Inflammatory macrophage treated with lipopolysaccharide for 4 hours (primary cell): ENCODE data around the gene SEC14L5.
"Not testable (repeated sequence)": the region's sequence is repeated elsewhere in the genome, so short reads cannot be mapped to it uniquely, and the experiment has no call there.

Source experiments
- DNase-seq: peaks from one replicate; pipeline ENCODE4 v3.0.0-alpha.2; 2020

The SEC14L5 gene

DNA sequence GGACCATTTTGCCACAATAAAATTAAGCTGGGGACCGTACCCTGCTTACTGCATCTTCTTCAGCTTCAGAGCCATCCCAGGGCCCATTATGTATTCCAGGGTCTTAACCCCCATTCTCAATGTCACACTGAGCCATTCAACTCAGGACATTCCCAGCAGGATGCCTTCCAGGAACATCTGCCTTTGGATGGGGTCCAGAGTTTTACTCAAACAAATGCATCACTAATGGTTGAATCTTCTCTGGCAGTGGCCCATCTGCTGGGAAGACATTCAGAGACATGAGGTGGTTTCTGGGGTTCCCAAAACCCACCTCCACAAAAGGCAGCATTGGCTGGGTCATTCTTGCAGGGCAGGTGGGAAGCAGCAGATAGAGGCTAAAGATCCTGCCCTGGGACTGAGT is 3.4 kb upstream of the SEC14L5 start:
- no peak for DNase-seq

DNA sequence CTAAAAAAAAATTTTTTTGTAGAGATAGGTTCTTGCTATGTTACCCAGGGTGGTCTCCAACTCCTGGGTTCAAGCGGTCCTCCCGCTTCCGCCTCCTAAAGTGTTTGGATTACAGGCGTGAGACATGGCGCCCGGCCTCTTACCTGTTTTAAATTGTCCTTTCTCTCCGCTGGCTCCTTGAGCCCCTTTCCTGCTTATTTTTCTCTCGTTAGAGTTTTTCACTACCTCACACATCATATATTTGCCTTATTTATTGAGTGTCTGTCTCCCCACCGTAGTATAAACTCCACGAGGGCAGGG is 760 bp upstream of the SEC14L5 start:
- no peak for DNase-seq

DNA sequence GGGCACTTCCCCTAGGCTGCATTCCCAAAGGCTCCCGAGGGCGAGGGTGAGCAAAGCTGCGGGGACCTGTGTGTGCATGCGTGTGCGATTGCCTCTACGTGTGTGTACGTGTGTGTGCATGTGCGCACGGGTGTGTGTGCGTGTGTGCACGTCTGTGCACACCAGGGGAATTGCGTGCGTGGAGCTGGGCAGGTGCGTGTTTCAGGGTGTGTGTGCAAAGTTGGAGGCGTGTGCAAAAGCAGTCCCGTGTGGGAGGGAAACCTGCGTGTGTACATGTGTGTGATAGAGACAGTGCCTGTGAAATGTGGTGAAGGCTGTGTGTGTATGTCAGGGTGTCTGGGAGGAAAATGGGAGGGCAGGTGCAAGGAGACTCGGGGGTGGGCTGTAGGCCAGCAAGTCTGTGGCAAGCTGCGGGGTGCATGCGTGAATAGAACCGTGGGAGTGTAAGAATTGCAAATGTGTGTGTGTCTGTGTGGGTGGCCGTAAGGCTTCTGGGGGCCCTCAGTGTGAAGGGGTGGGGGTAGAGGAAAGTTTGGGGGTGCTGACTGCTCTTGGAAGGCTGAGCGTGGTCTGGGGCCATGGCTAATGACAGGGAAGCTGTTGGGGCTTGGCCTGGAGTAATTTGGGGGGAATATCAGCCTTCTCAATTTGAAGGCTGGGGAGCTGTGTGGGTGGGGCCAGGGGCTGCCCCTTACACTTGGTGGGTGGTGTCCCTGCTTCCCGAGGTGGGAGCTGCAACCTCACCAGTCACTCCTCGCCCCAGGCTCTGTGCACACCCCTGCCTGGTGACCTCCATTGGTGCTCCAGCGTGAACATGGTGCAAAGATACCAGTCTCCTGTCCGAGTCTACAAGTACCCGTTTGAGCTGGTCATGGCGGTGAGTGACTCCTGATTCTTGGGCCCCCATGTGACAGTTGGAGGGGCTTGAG is 644 bp downstream of the SEC14L5 start:
- DNase-seq: no peak

DNA sequence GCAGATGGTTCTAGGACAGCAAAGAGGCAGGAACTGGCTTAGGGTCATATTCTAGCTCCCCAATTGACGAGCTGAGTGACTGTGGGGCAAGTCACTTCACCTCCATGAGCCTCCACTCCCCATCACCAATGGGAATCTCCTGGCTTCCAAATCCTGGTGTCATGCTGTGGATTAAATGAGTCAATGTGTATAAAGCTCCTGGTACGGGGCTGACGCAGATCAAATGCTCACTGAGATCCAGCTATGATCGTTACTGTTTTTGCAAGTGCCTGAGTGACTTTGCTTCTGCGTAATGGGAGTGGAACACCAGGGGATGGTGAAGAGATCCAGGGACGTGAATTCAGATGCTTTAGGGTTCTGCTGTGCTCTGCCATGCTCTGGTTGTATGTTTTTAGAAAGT is 2.4 kb downstream of the SEC14L5 start:
- no peak for DNase-seq

DNA sequence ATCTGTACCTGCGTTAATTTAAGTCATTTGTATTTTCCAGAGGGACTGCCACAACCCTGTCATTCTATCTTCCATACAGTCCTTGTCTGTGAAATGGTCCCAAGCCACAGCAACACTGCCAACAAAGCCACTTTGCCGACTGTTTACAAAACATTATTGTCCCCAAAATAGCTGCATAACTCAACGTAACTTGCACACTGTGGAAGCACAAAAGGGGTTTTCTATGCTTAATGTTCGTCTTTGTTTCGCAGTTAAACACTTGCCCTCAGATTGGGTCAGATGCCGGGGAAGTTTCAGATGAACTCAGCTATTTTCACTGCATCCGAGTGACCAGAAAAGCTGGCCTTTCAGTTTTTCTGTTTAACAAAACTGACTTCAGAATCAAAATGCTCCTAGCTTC is 4.6 kb downstream of the SEC14L5 start:
- DNase-seq: no peak

DNA sequence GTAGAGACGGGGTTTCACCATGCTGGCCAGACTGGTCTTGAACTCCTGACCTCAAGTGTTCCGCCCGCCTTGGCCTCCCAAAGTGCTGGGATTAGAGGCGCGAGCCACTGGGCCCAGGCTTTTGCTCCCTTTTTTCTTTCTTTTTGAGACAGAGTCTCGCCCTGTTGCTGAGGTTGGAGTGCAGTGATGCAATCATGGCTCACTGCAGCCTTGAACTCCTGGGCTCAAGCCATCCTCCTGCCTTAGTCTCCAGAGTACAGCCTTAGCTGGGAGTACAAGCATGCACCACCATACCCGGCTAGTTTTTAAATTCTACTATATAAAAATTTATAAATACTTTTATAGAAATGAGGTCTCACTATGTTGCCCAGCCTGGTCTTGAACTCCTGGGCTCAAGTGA is 5.4 kb downstream of the SEC14L5 start:
- not testable (repeated sequence) for DNase-seq

DNA sequence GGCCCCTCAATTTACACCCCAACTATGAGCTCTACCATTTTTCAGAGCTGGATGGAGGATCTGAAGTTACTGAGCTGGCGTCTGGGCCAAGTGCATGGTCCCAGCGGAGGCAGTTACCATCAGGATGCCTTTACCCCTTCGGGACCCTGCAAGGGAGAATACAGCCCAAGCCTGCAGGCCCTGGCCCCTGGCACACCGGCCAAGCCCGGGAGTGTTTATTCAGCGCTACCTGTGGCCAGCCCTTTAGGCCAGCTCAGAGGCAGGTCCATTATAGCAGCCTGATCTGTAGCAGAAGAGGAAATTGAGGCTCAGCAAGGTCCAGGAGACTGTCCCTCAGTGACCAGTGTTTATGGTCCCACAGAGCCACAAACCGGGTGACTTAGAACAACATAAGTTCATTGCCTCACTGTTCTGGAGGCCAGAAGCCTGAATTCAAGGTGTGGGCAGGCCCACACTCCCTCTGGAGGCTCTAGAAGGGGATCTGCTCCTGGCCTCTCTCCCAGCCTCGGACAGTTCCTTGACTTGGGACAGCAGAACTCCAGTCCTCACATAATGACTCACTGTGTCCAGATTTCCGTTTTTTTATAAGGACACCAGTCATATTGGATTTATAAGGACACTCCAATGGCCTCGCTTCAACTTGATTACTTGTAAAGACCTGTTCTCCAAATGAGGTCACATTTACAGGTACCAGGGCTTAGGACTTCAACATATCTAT is 8.8 kb downstream of the SEC14L5 start:
- DNase-seq: no peak

DNA sequence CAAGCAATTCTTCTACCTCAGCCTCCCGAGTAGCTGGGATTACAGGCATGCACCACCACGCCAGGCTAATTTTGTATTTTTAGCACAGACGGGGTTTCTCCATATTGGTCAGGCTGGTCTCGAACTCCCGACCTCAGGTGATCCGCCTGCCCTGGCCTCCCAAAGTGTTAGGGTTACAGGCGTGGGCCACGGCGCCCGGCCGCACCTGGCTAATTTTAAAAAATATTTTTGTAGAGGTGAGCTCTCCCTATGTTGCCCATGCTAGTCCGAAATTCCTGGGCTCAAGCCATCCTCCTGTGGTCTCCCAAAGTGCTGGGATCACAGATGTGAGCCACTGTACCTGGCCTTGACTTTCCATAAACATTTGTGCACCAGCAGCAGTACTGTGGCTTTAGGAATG is 10.1 kb downstream of the SEC14L5 start:
- DNase-seq: not testable (repeated sequence)

DNA sequence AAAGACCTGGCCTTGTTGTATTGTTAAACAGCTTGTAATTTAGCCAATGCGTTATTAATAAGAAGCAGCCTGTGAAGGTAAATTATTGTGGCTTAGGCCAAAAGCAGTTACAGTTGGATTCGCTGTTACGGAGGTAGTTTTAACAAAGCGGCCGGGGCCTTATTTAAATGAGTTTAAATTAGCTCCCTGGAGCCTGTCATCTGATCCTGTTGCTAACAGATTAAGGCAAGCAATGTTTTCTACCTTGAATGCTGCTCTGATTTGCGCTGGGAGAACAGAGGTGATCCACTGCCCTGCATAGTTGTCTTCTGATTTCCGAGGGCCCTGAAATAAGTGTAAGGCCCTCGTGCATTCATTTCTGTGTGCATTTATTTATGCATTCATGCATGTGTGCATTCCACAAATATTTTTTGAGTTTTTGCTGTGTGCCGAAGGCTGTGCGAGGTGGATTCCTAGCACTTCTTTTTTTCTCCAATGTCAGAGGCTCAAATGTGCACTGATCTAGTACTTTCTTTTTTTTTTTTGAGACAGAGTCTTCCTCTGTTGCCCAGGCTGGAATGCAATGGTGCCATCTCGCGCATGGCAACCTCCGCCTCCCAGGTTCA is 10.9 kb downstream of the SEC14L5 start:
- no peak for DNase-seq

DNA sequence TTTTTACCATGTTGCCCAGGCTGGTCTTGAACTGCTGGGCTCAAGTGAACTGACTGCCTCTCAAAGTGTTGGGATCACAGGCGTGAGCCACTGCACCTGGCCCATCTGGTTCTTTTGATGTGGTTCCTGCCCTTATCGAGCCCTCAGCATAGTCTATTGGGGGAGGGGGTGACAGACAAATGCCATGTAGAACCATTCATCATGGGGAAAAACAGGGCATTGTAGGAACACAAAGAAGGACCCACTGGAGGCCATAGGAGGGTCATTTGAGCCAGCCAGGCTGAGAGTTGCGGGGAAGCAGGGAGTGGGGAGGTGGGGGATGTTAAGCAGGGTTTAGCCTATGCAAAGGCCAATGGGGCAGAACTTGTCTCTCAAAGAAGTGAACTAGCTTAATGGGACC is 11.9 kb downstream of the SEC14L5 start:
- DNase-seq: no peak

DNA sequence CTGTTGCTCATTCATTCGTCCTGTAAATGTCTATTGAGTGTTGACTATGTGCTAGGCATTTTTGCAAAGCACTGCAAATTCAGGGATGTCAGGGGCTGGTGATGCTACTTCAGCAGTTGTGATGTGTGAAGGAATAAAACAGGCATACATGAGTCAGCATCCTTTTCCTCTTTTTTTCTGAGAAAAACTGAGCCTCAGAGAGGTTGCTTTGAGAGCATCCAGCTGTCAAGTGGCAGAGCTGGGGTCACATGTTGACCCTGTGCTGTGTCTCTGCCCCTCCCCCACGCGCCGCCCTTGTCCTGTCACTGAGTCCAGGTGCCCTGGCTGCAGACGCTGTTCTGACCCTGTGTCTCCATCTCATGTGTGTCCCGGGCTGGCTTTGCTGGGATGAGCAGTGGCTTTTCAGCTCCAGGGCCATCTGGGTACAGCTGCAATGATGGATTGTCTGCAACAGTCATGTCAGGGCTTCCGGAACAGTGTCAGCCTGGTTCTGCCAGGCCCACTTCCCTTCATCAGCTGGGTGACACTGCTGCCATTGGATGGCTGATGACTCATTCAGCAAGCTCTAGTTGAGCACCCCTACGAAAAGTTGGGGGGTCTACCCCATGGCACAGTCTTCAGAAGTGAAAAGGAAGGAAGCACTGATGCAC is 14.9 kb downstream of the SEC14L5 start:
- no peak for DNase-seq

DNA sequence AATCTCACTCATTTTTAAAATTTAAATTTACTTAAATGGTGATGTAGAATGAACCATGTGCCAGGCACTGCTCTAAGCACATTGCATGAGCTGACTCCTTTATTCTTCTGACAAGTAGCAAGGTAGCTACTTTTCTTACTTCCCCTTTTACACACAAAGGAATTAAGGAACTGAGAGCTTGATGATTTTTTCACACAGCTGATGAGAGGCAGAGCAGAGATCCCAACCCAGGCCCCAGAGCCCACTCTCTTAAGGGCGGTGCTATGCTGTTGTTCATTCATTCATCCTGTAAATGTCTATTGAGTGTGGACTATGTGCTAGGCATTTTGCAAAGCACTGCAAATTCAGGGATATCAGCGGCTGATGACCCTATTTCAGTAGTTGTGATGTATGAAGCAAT is 17.9 kb downstream of the SEC14L5 start:
- DNase-seq: peak; percentile 64

DNA sequence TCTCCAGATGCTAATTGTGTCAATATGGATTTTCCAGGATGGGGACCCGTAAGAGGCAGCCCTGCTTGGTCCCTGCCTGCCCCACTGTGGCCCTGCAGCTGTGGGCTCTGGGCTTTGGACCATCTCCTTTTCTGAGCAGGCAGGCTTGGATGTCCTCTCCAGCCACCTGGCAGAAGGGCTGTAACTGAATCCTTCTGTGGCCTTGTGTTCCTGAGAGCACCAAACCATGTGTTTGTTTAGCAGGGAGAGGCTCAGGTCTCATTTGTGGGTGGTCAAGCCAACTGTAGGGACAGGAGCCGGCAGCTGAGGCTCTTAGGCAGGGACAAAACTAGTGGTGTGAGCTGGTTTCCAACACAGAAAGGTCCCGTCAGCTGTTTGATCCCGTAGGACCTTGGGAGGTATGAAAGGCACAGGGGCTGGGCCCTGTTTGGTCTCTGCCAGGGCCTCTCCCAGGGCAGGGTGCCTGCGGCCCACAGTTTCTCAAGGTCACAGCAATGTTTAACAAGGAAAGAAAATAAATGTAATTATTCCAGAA is 18.5 kb downstream of the SEC14L5 start:
- no peak for DNase-seq

DNA sequence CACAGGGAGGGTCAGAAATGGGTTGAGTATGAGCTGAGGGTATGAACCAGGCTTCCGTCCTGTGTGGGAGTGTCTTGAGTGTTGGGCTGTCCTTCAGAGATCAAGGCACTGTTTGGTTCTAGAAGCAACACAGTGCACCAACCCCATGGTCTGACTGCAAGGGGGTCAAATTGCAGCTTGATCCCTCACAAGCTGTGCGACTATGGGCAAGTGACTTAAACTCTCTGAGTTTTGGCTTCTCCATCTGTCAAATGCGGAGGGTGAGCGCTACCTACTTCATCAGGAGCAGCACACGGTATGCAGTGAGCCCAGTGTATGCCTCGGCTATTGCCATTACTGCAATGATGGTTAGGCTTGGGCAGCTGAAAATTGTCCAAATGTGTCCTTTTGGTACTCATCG is 21.0 kb downstream of the SEC14L5 start:
- DNase-seq: no peak

DNA sequence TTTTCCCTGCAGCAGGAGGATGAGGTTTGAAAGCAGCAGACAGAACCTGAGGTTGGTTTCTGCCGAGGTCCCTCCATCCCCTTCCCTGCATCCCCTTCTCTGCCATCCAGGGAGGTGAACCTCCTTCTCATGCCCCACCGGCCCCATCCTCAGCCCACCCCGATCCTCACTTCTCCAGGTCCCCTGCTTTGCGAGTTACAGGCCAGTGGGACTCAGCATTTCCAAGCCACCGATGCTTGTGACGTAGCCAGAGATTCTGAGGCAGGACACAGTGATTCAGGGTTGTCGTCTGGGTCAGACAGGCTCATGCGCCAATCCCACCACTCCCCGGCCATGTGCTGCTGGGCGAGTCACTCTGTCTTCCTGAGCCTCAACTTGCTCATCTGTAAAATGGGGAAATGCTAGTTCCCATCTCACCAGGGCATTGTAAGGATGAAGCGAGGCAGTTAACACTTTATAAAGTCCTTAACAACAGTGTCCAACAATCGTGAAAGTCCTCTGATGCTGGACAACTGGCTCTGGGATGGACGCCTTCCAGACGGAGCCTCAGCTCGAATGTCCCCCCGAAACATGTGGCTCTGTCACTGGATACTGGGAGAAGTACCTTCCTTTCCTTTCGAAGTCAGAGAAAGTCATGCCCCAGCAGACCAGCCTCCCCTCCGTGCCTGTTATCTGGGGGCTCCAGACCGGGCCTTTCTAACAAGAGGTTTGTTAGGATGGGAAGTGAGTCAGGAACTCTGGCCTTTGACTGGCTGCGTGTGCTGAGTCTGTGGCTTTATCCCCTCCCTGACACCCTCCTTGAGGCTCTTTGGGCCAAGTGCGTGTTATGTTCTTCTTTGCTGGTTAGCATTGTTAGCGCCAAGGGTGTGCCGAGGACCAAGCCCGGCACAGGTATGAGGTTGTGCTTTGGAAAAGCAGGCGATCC is 21.9 kb downstream of the SEC14L5 start:
- DNase-seq: no peak

DNA sequence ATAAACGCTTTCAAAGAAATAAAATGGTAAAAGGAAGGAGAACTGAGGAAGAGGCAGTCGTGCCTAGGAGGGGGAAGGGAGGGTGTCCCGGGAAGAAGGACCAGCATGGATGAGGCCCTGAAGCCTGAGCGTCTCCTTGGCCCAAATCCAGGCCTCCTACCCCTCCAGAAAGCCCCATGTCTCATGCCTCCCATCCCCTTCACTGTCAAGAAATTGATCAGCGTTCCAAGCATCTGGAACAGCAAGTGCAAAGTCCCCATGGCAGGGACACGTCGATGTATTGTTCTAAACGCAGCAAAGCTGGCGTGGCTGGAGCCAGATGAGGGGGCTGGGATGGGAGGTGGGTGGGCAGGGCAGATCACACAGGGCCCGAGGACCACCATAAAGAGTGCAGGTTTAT is 22.6 kb downstream of the SEC14L5 start:
- no peak for DNase-seq

DNA sequence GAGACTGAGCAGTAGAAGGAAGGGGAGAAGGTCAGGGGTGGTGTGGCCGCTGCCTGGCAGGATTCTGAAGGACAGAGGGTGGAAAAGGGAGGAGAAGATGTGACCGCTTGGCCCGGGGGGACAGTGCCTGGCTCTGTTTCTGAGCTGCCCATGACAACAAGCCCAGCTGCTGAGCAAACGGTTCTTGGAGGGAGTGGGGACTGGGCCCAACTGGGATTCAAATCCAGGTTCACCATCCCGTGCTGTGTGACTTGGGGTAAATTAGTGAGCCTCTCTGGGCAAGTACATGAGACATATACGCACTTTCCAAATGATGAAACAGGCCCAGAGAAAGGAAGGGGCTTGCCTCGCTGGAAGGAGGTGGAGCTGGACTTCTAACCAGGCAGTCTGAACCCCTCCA is 23.3 kb downstream of the SEC14L5 start:
- no peak for DNase-seq

DNA sequence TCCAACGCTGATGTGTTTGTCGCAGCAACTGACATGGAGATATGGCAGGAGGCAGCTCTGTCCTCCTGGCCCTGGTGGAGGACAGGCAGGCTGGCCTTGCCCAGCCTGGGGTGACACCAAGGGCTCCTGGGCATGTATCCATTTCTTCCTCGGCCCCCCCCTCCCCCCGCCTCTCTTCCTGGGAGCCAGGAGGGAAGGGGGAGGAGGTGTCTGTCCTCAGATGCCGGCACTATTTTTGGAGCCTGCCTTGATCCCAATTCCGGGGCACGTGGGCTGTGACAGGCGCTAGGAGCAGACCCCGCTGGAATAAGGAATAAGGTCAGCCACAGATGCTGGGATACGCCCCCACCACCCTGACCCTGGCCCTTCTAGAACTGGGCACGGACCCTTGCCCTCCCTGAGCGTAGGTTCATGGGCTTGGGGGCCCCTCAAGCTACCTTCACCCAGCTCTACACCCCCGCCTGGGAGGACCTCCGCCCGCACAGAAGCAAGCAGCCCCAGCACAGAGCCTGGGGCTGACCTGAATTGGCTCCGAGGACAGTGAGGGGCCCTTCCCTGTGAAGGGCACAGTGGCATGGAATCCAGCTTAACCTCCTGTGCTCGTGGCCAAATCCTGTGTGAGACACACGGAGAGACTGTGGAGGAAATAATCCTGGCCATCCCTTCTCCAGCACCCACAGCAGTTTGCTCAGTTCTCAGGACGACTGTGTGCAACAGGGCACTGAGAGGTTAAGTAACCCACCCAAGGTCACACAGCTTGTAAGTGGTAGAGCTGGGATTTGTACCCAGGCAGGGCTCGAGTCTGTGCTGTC is 24.1 kb downstream of the SEC14L5 start:
- no peak for DNase-seq

DNA sequence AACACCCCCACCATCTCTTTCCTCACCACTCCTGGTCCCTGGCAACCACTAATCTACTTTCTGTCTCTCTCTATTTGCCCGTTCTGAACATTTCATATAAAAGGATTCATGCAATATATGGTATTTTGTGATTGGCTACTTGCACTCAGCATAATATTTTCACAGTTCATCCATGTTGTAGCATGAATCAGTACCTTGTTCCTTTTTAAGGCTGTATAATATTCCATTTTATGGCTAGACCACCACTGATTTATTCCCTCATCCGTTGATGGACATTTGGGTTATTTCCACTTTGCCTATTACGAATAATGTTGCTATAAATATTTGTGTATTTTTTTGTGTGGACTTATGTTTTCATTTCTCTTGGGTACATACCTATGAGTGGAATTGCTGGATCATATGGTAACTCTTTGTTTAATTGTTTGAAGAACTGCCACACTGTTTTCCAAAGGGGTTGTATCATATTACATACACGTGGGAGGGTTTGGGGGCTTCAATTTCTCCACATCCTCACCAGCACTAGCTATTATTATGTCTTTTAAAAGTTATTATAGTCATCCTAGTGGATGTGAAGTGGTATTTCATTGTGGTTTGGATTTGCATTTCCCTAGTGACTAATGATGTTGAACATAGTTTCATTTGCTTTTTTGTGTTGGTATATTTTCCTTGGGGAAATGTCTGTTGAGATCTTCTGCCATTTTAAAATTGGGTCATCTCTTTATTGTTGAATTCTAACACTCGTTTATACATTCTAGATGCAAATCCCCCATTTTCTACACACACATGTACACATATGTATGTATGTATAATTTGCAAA is 26.3 kb downstream of the SEC14L5 start:
- DNase-seq: no peak

DNA sequence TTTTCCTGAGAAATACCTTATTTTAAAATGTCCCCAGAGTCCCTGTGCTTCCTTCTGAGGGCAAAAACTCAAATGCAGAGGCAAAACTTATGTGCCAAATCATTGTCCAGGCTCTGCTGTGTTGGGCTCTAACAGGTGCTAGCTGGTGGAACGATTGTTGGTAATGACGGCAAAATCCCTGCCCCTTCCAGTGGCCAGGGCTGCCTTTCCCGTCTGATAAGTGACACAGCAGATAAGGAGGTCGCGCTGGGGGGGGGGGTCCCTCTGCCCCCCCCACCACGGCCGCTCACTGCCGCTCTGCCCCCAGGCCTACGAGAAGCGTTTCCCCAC is 29.1 kb downstream of the SEC14L5 start:
- DNase-seq: no peak
